Panc1 (cell line): ENCODE measurements around the gene FLOT2. TPM values are rescaled to one million over a fixed set of nuclear protein-coding genes. Genes with fewer than 3 reads are reported as not detected.

ENCODE experiments used
- ATAC-seq: fragments of 200-7000 bp; cut with Tn5 transposase; 2 replicates; pipeline ENCODE4 v1.9.1; 2020; ENCODE audit warnings: mild to moderate bottlenecking, moderate library complexity
- BruUV-seq: library from RNA; stranded (reverse); fragments of 400-500 nt; replicated peaks from 2 replicates; lab custom pipeline; 2021; lab: Mats Ljungman, UMichigan
- CTCF ChIA-PET: fragments of 300-600 bp; sonication (Branson Sonifier 250); formaldehyde crosslinking; loops from one replicate; lab custom pipeline; 2022; ENCODE audit warnings: antibody characterized with exemption; lab: Charles Lee
- POLR2A ChIA-PET: fragments of 300-600 bp; sonication (Branson Sonifier 250); formaldehyde crosslinking; loops from one replicate; lab custom pipeline; 2022; ENCODE audit warnings: antibody characterized with exemption; lab: Charles Lee
- DNase-seq: peaks from one replicate; pipeline ENCODE4 v3.0.0-alpha.2; 2010; ENCODE audit warnings: low read depth, low spot score
- H3K27ac ChIP-seq: 2 replicates; pipeline ENCODE4 v1.5.1; 2011; ENCODE audit warnings: mild to moderate bottlenecking, low read length, inconsistent platforms
- H3K27me3 ChIP-seq: fragments of 200-500 bp; sonication (Bioruptor generic); 2 replicates; pipeline ENCODE4 v1.6.0; 2014; ENCODE audit warnings: low read length, inconsistent platforms; ENCODE audit not compliant: control insufficient read depth, insufficient read depth
- H3K36me3 ChIP-seq: fragments of 200-500 bp; sonication (Bioruptor generic); 2 replicates; pipeline ENCODE4 v1.5.1; 2014; ENCODE audit warnings: inconsistent platforms, mild to moderate bottlenecking, low read length, moderate library complexity; ENCODE audit not compliant: control insufficient read depth, insufficient read depth
- H3K4me1 ChIP-seq: 2 replicates; pipeline ENCODE4 v1.5.1; 2011; ENCODE audit warnings: inconsistent platforms, mild to moderate bottlenecking, low read length, moderate library complexity; ENCODE audit not compliant: control insufficient read depth, insufficient read depth
- H3K4me3 ChIP-seq, 2 experiments: 2 replicates each; pipeline ENCODE4 v1.5.1; 2011 to 2012; ENCODE audit warnings: low read depth in 2 of 2, low read length in 2 of 2, mild to moderate bottlenecking in 2 of 2, inconsistent platforms in 1 of 2, moderate library complexity in 1 of 2
- H3K9me3 ChIP-seq: fragments of 200-500 bp; sonication (Bioruptor generic); 2 replicates; pipeline ENCODE4 v1.5.1; 2014; ENCODE audit warnings: low read depth, mild to moderate bottlenecking, inconsistent platforms, low read length, moderate library complexity; ENCODE audit not compliant: control insufficient read depth, insufficient read depth
- CTCF ChIP-seq: fragments of 450-650 bp; IDR thresholded peaks from 2 replicates; pipeline ENCODE4 v1.5.1; 2017; ENCODE audit warnings: mild to moderate bottlenecking
- POLR2AphosphoS5 ChIP-seq: IDR thresholded peaks from 2 replicates; pipeline ENCODE4 v1.6.1; 2012; ENCODE audit warnings: mild to moderate bottlenecking, low read depth, low read length, moderate library complexity
- REST ChIP-seq, 2 experiments: IDR thresholded peaks; 2 replicates each; pipeline ENCODE4 v1.6.1; 2011 to 2012; ENCODE audit warnings: low read depth in 2 of 2, control low read depth in 1 of 2, low read length in 1 of 2, mild to moderate bottlenecking in 1 of 2, moderate library complexity in 1 of 2; ENCODE audit not compliant: insufficient read depth in 1 of 2
- SIN3A ChIP-seq: IDR thresholded peaks from 2 replicates; pipeline ENCODE4 v1.6.1; 2012; ENCODE audit warnings: low read depth, mild to moderate bottlenecking, low read length, moderate library complexity, borderline replicate concordance; ENCODE audit not compliant: insufficient read depth
- TCF7L2 ChIP-seq: IDR thresholded peaks from 2 replicates; pipeline ENCODE4 v1.6.1; 2011; ENCODE audit warnings: mild to moderate bottlenecking, low read depth, low read length, inconsistent platforms
- in situ Hi-C: cut with HindIII; loops from 2 replicates; pipeline ENCODE4 v1.10.0; 2016; ENCODE audit warnings: low sequenced_read_pairs, low pct_unique_long_range_greater_than_20kb
- intact Hi-C: fragments of 100-400 bp; cut with micrococcal nuclease; formaldehyde crosslinking; loops from one replicate; pipeline ENCODE4 v1.10.0; 2022; ENCODE audit not compliant: unreplicated experiment
- total RNA-seq: library from RNA; stranded (reverse); gene quantifications from one replicate; pipeline ENCODE4 v1.2.1, GENCODE V29; 2021; ENCODE audit not compliant: unreplicated experiment

Gene FLOT2
- total RNA-seq, 1 experiment from 2014 or later = 110 TPM

GRCh38 chr17:28875848-28876550, 21.5 kb downstream of the FLOT2 start:
- POLR2A ChIA-PET = no interaction called here
- no peak for DNase-seq
- Histone ChIP-seq H3K4me3 (no peak overlapping the region), H3K9me3 (no peaks in the 10 kb centered on the region), H3K27ac (no peak overlapping the region), H3K27me3 (no peaks in the 10 kb centered on the region), H3K4me1 (no peaks in the 10 kb centered on the region), H3K36me3 (no peaks in the 10 kb centered on the region)
- TF ChIP-seq POLR2AphosphoS5 (no peak), TCF7L2 (no peak), CTCF (no peak), SIN3A (no peak), REST (IDR thresholded peaks at IDR 0.05; ENCODE audit: insufficient read depth in 1 of 2, low read depth in 2 of 2, low read length in 1 of 2) (no peak)
- intact Hi-C loops = loop anchor here (10.0 kb wide), 1 partner anchor 111 kb away; no protein-coding TSS in a partner anchor
- CTCF ChIA-PET = no interaction called here
- BruUV-seq = no TSS peak
- in situ Hi-C loops = loop anchor here (10.0 kb wide), 1 partner anchor 111 kb away; no protein-coding TSS in a partner anchor
- ATAC-seq = no peak

GRCh38 chr17:28874750-28875149, 22.8 kb downstream of the FLOT2 start:
- Histone ChIP-seq H3K4me1 (no peaks in the 10 kb centered on the region), H3K36me3 (no peaks in the 10 kb centered on the region), H3K9me3 (no peaks in the 10 kb centered on the region), H3K27me3 (no peaks in the 10 kb centered on the region), H3K4me3 (no peak overlapping the region), H3K27ac (no peak overlapping the region)
- ChIA-PET CTCF (no interaction called here), POLR2A (no interaction called here)
- no peak for DNase-seq
- BruUV-seq = no TSS peak
- in situ Hi-C loops = loop anchor here (10.0 kb wide), 1 partner anchor 110 kb away; no protein-coding TSS in a partner anchor
- ATAC-seq = no peak
- no peak for TF ChIP-seq TCF7L2
- intact Hi-C loops = loop anchor here (10.0 kb wide), 1 partner anchor 110 kb away; no protein-coding TSS in a partner anchor

GRCh38 chr17:28873839-28874238, 23.7 kb downstream of the FLOT2 start:
- ATAC-seq (no peak), DNase-seq (no peak)
- Histone ChIP-seq H3K4me3 (no peak overlapping the region), H3K9me3 (no peaks in the 10 kb centered on the region), H3K27me3 (no peaks in the 10 kb centered on the region), H3K4me1 (no peaks in the 10 kb centered on the region), H3K36me3 (no peaks in the 10 kb centered on the region), H3K27ac (no peak overlapping the region)
- no peak for TF ChIP-seq CTCF
- no peak for TF ChIP-seq SIN3A
- no peak for TF ChIP-seq POLR2AphosphoS5
- TF ChIP-seq TCF7L2 = no peak
- TF ChIP-seq REST (IDR thresholded peaks at IDR 0.05; ENCODE audit: insufficient read depth in 1 of 2, low read depth in 2 of 2, low read length in 1 of 2) = no peak
- intact Hi-C loops (loop anchor here (10.0 kb wide), 1 partner anchor 109 kb away; no protein-coding TSS in a partner anchor), in situ Hi-C loops (loop anchor here (10.0 kb wide), 1 partner anchor 109 kb away; no protein-coding TSS in a partner anchor)
- no TSS peak for BruUV-seq
- CTCF ChIA-PET = no interaction called here
- POLR2A ChIA-PET = no interaction called here
